ENCODE results near the gene KDM2A.
"Not testable (repeated sequence)": the region's sequence is repeated elsewhere in the genome, so short reads cannot be mapped to it uniquely, and the experiment has no call there.

KDM2A gene

DNA sequence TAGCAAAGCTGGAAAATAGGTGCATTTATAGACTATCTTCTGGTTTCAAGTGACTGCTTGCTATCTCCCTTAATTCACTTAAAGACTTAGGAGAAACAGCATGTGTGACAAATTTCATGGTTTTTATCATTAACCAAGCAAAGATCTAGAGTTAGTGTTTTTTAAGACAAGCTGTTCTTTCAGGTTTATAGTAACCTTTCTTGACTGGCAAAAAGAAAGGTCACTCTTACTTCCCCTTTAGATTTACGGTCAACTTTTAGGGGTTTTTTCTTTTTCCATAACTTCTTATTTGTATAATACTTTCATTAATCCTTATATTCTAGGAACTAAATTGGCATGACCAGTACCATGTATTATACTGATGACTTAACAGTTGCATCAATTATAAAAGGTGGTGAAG is 46.6 kb downstream of the KDM2A start:
- no peak for TF ChIP-seq Cebpa-rat (IDR thresholded peaks at IDR 0.05)
- Histone ChIP-seq H3K27ac (no peak overlapping the region), H3K4me1 (0 out of 2 replicates have a peak, but pooled peaks cover 21% of the 10 kb centered on the region), H3K4me3 (no peak overlapping the region), H3K9ac (no peak overlapping the region), H3K9me3 (no peaks in the 10 kb centered on the region), H4K20me1 (peaks cover 100% of the 10 kb centered on the region), H3K4me2 (no peak overlapping the region), H3K36me3 (peaks cover 42% of the 10 kb centered on the region), H3K27me3 (no peaks in the 10 kb centered on the region)

DNA sequence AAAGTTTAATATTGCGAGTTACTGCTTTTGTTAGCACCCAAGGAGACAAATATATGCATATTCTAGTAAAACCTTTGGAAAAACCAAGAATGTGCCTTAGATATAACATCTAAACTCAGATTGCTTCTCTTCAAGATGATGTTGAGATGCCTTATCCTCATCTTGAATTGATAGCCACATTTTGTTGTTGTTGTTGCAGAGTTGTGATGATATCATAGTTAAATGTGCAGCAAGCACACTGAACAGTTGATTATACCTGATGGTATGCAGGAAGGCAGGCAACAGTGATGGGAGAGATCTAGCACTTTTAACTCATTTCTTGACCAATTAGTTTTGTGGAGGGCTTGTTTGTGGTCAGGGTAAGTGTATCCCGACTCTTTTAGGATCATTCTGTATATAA is 48.0 kb downstream of the KDM2A start:
- Histone ChIP-seq H4K20me1 (peaks cover 100% of the 10 kb centered on the region), H3K4me1 (0 out of 2 replicates have a peak, but pooled peaks cover 21% of the 10 kb centered on the region), H3K4me2 (no peak overlapping the region)

DNA sequence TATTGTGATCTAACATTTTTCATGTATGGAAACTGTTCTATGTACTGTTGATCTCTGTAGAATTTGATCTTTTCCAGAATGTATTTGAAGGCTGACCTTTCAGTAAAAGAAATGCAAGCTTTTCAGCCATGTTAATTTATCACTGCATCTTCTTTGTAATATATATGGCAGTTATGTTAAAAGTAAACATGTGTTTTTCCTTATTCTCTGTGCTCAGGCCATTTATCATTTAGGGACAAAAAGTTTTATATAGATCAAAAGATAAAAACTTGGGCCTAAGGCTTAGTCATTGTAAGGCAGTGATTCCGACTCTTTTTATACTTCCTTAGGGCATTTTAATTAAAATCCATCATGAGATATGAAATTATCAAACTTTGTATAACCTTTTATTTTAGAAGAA is 48.7 kb downstream of the KDM2A start:
- H3K27ac ChIP-seq, result no peak overlapping the region
- TF ChIP-seq Cebpa-rat (IDR thresholded peaks at IDR 0.05), result no peak
- H3K9ac ChIP-seq, result no peak overlapping the region

More for the DNA sequence above, 48.0 kb downstream of the KDM2A start:
- H3K9me3 ChIP-seq, result no peaks in the 10 kb centered on the region
- no peak overlapping the region for H3K4me3 ChIP-seq
- peaks cover 52% of the 10 kb centered on the region for H3K36me3 ChIP-seq
- TF ChIP-seq Cebpa-rat (IDR thresholded peaks at IDR 0.05), result no peak
- H3K27me3 ChIP-seq, result no peaks in the 10 kb centered on the region
- H3K9ac ChIP-seq, result no peak overlapping the region
- no peak overlapping the region for H3K27ac ChIP-seq

DNA sequence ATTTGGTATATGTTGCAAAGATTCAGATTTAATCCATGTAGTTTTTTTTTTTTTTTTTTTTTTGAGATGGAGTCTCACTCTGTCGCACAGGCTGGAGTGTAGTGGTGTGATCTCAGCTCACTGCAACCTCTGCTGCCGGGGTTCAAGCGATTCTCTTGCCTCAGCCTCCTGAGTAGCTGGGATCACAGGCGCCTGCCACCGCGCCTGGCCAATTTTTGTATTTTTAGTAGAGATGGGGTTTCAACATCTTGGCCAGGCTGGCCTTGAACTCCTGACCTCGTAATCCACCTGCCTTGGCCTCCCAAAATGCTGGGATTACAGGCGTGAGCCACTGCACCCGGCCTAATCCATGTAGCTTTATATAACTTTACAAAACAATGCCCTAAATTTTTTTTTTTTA is 49.8 kb downstream of the KDM2A start:
- Histone ChIP-seq H3K4me1 (0 out of 2 replicates have a peak, but pooled peaks cover 21% of the 10 kb centered on the region), H4K20me1 (peaks cover 100% of the 10 kb centered on the region), H3K36me3 (peaks cover 41% of the 10 kb centered on the region)
- not testable (repeated sequence) for H3K27me3 ChIP-seq, H3K27ac ChIP-seq, H3K9ac ChIP-seq, H3K4me3 ChIP-seq, H3K9me3 ChIP-seq, H3K4me2 ChIP-seq

More for the DNA sequence above, 48.7 kb downstream of the KDM2A start:
- H3K27me3 ChIP-seq, result no peaks in the 10 kb centered on the region
- H3K4me3 ChIP-seq, result no peak overlapping the region
- H3K9me3 ChIP-seq, result no peaks in the 10 kb centered on the region
- H3K4me2 ChIP-seq, result no peak overlapping the region
- peaks cover 47% of the 10 kb centered on the region for H3K36me3 ChIP-seq
- 0 out of 2 replicates have a peak, but pooled peaks cover 21% of the 10 kb centered on the region for H3K4me1 ChIP-seq
- peaks cover 100% of the 10 kb centered on the region for H4K20me1 ChIP-seq

DNA sequence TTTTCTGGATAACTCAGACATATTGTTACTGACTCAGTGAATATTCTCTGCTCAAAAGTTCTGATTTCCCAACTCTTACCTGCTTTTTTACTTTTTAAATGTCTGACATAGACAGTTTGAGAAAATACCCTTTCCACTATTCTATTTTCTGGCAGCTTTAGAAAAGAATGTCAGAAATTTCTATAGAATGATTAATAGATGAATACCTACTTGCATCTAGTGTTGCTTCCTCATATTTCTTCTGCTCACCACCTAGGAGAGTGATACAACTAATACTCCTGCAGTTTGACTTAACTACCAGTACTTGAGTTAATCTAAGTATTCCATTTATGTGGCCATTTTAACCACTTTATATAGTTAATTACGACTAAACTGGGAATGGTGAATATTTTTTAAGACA is 55.2 kb downstream of the KDM2A start:
- H3K36me3 ChIP-seq, result peaks cover 37% of the 10 kb centered on the region
- no peak overlapping the region for H3K9ac ChIP-seq
- peaks cover 100% of the 10 kb centered on the region for H4K20me1 ChIP-seq

DNA sequence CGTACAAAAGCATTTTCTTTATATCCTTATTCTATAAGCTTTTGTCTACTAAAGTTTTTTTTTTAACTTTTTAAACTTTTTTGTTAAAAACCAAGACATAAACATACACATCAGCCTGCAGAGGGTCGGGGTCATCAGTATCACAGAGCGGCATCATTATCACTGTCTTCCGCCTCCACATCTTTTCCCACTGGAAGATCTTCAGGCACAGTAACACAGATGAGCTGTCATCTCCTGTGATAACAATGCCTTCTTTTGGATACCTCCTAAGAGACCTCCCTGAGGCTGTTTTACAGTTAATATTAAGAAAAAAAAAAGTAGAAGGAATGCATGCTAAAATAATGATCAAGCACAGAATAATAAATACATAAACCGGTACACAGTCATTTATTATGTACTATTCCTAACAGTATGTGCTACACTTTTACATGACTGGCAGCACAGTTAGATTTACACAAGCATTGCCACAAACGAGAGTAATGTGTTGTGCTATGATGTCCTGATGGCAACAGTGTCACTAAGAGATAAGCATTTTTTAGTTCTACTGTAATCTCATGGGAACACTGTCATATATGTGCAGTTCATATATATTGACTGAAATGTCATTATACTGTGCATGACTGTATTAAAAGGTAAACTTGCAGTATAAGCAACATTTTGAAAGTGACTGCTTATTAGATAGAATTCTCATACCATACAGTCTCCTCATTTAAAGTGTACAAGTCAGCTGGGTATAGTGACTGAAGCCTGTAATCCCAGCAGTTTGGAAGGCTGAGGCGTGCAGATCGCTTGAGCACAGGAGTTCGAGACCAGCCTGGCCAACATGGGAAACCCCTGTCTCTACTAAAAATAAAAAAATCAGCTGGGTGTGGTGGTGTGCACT is 58.6 kb downstream of the KDM2A start:
- Histone ChIP-seq H3K27ac (no peak overlapping the region), H4K20me1 (peaks cover 86% of the 10 kb centered on the region), H3K4me2 (no peak overlapping the region), H3K4me3 (no peak overlapping the region), H3K36me3 (peaks cover 56% of the 10 kb centered on the region), H3K9me3 (no peaks in the 10 kb centered on the region), H3K4me1 (no peaks in the 10 kb centered on the region), H3K9ac (no peak overlapping the region), H3K27me3 (no peaks in the 10 kb centered on the region)
- TF ChIP-seq Cebpa-rat (IDR thresholded peaks at IDR 0.05), result no peak

More for the DNA sequence above, 55.2 kb downstream of the KDM2A start:
- Histone ChIP-seq H3K27ac (no peak overlapping the region), H3K9me3 (no peaks in the 10 kb centered on the region), H3K27me3 (no peaks in the 10 kb centered on the region), H3K4me3 (no peak overlapping the region), H3K4me2 (no peak overlapping the region), H3K4me1 (0 out of 2 replicates have a peak, but pooled peaks cover 5% of the 10 kb centered on the region)
- no peak for TF ChIP-seq Cebpa-rat (IDR thresholded peaks at IDR 0.05)

DNA sequence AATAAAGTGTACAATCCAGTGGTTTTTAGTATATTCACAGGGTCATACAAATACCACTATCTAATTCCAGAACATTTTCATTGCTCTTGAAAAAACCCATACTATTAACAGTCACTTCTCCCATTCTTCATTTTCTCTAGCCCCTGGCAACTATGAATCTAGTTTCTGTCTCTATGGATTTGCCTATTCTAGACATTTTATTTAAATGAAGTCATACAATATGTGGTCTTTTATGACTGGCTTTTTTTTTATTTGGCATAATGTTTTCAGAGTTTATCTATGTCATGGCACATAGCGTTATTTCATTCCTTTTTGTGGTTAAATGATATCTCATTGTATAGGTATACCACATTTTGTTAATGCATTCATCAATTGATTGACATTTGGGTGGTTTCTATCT is 59.4 kb downstream of the KDM2A start:
- no peak overlapping the region for H3K4me3 ChIP-seq
- H3K27ac ChIP-seq, result no peak overlapping the region
- no peaks in the 10 kb centered on the region for H3K4me1 ChIP-seq
- peaks cover 78% of the 10 kb centered on the region for H4K20me1 ChIP-seq
- TF ChIP-seq Cebpa-rat (IDR thresholded peaks at IDR 0.05), result no peak
- peaks cover 59% of the 10 kb centered on the region for H3K36me3 ChIP-seq
- H3K9me3 ChIP-seq, result no peaks in the 10 kb centered on the region
- H3K4me2 ChIP-seq, result no peak overlapping the region
- no peak overlapping the region for H3K9ac ChIP-seq
- no peaks in the 10 kb centered on the region for H3K27me3 ChIP-seq

DNA sequence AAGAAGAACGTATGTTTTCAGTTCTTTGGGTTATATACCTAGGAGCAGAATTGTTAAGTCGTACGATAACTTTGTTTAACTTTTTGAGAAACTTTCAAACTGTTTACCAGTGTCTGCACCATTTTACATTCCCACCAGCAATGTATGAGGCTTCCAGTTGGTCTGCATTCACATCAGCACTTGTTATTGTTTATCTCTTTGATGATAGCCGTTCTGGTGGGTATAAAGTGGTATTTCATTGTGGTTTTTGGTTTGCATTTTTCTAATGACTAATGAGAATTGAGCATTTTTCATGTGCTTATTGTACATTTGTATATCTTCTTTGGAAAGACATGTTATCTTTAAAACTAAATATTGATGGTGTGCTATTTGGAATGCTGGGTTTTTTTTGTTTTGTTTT is 59.8 kb downstream of the KDM2A start:
- H3K9me3 ChIP-seq, result no peaks in the 10 kb centered on the region
- H3K9ac ChIP-seq, result no peak overlapping the region
- peaks cover 62% of the 10 kb centered on the region for H3K36me3 ChIP-seq
- TF ChIP-seq Cebpa-rat (IDR thresholded peaks at IDR 0.05), result no peak
- no peak overlapping the region for H3K4me2 ChIP-seq
- no peaks in the 10 kb centered on the region for H3K27me3 ChIP-seq
- no peak overlapping the region for H3K27ac ChIP-seq
- peaks cover 74% of the 10 kb centered on the region for H4K20me1 ChIP-seq
- H3K4me1 ChIP-seq, result no peaks in the 10 kb centered on the region
- H3K4me3 ChIP-seq, result no peak overlapping the region

DNA sequence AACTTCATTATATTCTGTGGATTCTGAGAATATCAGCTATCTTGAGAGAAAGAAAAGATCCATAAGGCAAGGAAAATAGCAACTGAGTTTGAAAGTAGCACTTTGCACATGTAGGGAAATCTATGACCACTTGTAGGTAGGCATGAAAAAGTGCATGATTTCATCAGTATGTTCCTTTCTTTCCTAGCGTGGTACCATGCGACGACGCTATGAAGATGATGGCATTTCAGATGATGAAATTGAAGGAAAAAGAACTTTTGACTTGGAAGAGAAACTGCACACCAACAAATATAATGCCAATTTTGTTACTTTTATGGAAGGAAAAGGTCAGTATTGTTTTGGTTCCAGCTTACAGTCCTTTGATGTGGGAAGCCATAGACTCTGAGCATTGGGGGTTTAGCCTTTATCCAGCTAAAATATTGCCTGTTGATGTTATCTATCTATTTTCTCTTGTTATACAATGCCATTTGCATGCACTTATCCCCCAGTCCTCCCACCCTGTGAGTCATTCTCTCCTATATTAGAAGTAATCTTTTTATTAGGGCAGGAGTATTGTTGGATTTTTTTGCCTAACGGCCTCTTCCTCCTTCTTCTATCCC is 60.9 kb downstream of the KDM2A start:
- H3K27ac ChIP-seq, result no peak overlapping the region
- H3K36me3 ChIP-seq, result peaks cover 72% of the 10 kb centered on the region

DNA sequence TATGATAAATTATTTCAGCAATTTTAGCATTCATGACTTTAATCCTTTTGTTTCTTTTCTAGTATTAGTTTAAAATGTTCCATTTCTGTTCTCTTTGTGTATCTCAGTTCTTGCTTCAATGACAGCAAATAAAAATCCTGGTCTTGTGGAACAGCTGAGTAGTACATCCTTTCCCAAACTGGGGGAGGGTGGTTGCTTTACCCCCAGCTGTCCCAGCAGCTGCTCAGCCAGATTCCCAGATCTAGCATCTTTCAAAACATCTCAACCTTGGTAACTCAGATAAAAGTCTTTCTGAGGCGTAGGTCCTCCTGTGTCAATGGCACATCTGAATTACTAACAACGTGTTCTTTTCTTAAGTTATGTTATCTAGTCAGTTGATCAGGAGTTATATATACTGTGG is 75.0 kb downstream of the KDM2A start:
- Histone ChIP-seq H3K9me3 (no peaks in the 10 kb centered on the region), H3K4me1 (no peaks in the 10 kb centered on the region), H3K4me2 (no peak overlapping the region), H3K27ac (no peak overlapping the region), H3K4me3 (no peak overlapping the region), H3K36me3 (peaks cover 92% of the 10 kb centered on the region), H4K20me1 (no peaks in the 10 kb centered on the region), H3K27me3 (no peaks in the 10 kb centered on the region), H3K9ac (no peak overlapping the region)
- TF ChIP-seq Cebpa-rat (IDR thresholded peaks at IDR 0.05), result no peak

More for the DNA sequence above, 60.9 kb downstream of the KDM2A start:
- no peak overlapping the region for H3K4me3 ChIP-seq
- H3K4me2 ChIP-seq, result no peak overlapping the region
- no peaks in the 10 kb centered on the region for H3K27me3 ChIP-seq
- no peaks in the 10 kb centered on the region for H3K9me3 ChIP-seq
- no peak for TF ChIP-seq Cebpa-rat (IDR thresholded peaks at IDR 0.05)
- H4K20me1 ChIP-seq, result peaks cover 63% of the 10 kb centered on the region
- no peak overlapping the region for H3K9ac ChIP-seq
- no peaks in the 10 kb centered on the region for H3K4me1 ChIP-seq
